Colon (tissue), 2 donors: ENCODE results near the gene GEMIN5.
"Not testable (repeated sequence)": the region's sequence is repeated elsewhere in the genome, so short reads cannot be mapped to it uniquely, and the experiment has no call there.

Experiments
- FAIRE-seq: peaks from 2 replicates; lab custom pipeline; 2012; peaks lifted over from hg19 to GRCh38; lab: Jason Lieb, UNC
- donor health status: control.
- donor health status: control.

The GEMIN5 gene

GRCh38 chr5:154937718-154938466, at the start of gene GEMIN5:
Gene GEMIN5 (minus strand): TSS chr5:154938211. CDS start chr5:154938133, 78 bp downstream.
- FAIRE-seq, result no peak

DNA sequence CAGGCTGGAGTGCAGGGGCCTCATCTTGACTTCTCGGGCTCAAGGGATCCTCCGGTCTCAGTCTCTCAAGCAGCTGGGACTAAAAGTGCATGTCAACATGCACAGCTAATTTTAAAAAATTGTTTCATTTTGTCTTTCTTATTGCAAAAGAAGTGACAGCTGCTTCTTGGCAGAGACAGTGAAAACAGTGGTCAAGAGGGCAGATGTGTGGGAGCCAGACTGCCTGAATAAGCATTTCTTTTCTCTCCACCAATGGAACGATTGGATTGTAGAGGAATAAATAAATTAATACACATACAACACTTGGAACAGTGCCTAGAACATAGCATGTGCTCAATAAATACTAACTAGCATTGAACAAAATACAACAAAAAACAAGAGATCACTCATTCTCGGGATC, 48.1 kb upstream of the GEMIN5 start:
- no peak for FAIRE-seq

GRCh38 chr5:154984946-154985516, 47.0 kb upstream of the GEMIN5 start:
- no peak for FAIRE-seq

- not testable (repeated sequence) for FAIRE-seq
Measured at GRCh38 chr5:154978294-154978693, 40.3 kb upstream of the GEMIN5 start.

- FAIRE-seq, result no peak
Measured at GRCh38 chr5:154977409-154977808, 39.4 kb upstream of the GEMIN5 start.

DNA sequence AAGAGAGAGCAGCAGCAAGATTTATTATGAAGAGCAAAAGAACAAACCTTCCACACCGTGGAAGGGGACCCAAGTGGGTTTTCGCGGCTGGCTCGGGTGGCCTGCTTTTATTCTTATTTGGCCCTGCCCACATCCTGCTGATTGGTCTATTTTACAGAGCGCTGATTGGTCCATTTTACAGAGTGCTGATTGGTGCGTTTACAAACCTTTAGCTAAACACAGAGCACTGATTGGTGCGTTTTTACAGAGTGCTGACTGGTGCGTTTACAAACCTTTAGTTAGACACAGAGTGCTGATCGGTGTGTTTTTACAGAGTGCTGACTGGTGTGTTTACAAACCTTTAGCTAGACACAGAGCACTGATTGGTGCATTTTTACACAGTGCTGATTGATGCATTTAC, 38.1 kb upstream of the GEMIN5 start:
- FAIRE-seq, result not testable (repeated sequence)

DNA sequence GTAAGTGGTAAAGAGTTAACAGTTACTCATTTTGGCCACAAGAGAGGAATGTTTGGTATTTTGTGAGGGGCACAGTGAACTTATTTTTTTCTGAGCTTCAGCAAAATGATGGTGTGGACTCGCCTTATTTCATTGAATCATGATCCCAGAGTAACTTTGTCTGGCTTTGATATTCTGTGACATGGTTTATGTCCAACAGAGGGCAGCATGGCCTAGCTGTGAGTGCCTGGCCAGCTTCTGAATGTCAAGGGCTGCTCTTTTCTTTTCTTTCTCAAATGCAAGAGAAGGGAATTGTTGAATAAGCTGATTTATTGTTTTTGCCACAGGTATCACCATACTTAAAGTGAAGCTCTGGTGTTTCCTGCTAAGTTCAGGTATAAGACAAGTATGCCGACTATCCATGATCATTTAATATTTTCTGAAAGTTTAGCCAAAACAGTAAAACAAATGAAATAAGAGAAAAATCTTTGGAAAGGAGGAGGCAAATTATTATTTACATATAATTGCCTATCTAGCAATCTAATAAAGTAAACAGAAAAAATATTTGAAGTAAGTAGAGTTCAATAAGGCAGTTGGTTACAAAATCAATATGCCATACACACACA, 34.6 kb upstream of the GEMIN5 start:
- FAIRE-seq, result no peak

DNA sequence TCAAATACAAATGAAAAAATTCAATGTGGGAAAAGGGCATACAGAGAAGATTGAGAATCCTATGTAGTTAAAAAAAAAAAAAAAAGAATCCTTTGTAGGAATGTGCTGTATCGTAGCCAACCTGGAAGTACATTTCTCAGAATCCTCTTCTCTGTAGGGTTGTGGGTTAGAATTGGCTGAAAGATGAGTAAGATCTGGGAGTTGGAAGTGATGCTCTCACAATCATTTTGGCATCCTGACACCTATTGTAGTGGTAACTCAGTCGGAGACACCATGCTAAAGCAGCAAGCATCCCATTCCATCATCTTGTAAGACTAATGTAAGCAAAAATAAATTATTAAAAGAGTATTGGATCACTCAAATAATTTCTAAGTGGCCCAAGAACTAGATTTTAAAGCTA, 33.5 kb upstream of the GEMIN5 start:
- FAIRE-seq, result no peak

DNA sequence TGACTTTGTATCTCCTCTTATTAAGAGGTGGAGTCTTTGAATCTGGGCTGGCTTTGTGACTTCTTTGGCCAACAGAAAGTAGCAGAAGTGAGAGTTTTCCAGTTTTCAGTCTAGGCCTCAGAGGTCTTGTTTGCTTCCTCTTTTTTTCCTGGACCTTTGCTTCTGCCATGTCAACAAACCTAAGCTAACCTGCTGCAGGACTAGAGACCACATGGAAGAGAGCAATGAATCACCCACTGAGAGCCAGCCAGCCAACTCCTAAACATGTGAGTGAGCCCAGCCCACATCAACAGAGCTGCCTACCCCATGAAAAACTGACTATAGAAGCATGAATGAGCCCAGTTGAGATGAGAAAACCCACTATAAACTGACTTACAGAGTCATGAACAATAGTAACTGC, 32.7 kb upstream of the GEMIN5 start:
- FAIRE-seq, result no peak

GRCh38 chr5:154968953-154969352, 30.9 kb upstream of the GEMIN5 start:
- no peak for FAIRE-seq

GRCh38 chr5:154967421-154968024, 29.5 kb upstream of the GEMIN5 start:
- no peak for FAIRE-seq

GRCh38 chr5:154966874-154967273, 28.9 kb upstream of the GEMIN5 start:
- FAIRE-seq, result no peak

DNA sequence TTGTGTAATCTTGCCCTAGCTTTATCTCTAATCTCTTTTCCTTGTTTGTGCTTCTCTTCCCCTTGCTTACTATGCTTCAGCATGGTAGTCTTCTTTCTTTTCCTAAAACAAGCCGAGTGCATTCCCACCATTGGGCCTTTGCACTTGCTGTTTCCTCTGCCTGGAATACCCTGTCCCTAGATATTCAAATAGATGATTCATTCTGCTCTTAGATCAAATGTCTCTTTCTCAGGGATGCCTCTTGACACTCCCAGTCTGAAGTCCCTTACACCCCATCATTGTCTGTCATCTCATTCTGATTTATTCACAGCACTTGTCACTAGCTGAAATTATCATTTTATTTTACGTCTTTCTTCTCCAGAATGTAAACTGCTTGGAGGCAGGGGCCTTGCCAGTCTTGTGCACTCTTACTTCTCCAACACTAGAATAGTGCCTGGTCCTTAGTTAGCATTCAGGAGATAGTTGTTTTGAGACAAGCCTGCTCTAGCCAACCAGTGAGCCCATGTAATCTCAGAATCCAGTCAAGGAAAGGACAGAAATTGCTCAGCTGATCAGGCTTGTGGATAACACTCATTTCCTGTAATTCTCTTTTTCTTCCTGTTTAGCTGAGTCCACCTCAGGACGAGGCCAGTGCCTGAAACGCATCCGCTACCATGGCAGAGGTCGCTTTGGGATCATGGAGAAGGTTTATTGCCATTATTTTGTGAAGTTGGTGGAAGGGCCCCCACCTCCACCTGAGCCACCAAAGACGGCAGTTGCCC, 28.2 kb upstream of the GEMIN5 start:
- FAIRE-seq, result no peak

DNA sequence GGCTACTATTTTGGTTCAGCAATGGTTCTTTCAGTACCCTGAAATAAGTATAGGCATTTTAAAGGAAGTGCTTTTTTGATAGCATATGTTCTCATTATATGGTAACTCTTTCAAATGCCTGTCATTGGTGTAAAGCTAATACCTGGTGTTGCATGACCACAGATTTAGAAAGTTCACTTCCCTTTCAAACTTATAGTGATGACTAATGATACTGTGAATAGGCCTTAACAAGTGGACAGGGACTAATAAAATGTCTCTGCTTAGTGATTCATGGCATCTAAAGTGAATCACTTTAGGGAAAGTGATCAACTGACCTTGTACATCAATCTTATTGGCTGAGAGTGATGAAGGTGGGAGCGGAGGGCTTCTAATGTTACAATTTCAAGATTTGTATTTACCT, 24.5 kb upstream of the GEMIN5 start:
- no peak for FAIRE-seq

GRCh38 chr5:154956712-154957111, 18.7 kb upstream of the GEMIN5 start:
- no peak for FAIRE-seq

GRCh38 chr5:154949781-154950180, 11.8 kb upstream of the GEMIN5 start:
- FAIRE-seq, result no peak

- no peak for FAIRE-seq
Measured at GRCh38 chr5:154948313-154948712, 10.3 kb upstream of the GEMIN5 start.

DNA sequence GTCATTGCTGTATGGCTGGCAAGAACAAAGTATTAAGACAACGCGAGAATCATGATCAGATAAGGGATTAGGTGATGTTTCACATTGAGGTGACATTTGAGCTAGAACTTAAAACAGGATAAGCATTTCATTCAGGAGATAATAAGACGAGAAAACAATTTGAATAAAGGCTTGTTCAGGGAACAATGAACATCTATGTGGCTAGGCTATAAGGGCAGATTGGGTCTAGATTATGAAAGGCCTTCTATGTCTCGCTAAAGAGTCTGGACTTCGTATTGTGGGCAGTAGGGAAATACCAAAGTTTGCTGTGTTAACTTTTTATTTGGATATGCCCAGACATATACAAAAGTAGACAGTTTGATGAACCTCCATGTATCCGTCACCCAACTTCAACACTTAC, 9.8 kb upstream of the GEMIN5 start:
- FAIRE-seq, result no peak

GRCh38 chr5:154945695-154946301, 7.8 kb upstream of the GEMIN5 start:
- FAIRE-seq, result no peak

- no peak for FAIRE-seq
Measured at GRCh38 chr5:154944716-154945115, 6.7 kb upstream of the GEMIN5 start.

DNA sequence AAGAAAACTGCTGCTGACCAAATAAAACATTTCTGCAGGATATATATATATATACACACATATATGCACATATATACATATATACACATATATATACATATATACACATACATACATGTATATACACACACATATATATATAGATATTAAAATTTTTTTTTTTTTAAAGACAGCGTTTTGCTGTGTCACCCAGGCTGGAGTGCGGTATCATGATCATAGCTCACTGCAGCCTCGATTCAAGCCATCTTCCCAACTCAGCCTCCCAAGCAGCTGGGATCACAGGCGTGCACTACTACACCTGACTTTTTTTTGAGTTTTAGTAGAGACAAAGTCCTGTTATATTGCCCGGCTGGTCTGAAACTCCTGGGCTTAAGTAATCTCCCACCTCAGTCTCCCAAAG, 5.5 kb upstream of the GEMIN5 start:
- no peak for FAIRE-seq
